ENCODE results near the gene RGS5.

DNA sequence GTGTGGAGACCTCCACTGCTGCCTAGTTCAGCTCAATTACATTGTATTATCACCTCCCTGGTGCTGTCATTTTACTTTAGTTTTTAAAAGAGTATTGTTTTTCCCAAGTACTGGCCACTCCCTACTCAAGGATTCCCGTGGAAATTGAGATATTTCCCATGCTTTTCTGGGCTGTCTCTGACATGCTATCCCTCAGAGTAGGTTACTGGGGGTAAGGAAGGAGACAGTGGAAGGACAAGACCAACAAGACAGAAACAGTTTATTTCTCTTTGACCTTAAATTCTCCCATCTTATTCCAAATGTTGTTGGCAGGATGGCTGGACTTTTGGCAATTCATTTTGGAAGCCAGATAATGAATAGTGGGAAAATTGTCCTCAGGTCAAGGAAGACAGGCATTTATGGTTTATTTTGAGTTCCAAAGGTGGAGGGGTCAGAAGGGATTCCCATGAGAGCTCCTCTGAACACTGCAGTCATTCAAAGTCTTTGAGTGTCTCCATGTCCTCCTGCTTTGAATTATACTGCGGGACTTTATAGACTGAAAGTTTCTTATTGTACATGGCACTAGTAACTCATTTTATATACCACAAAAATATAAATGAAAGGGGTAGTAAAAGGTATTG is 20.3 kb downstream of the RGS5 start:
- TF ChIP-seq, protein P1, sequence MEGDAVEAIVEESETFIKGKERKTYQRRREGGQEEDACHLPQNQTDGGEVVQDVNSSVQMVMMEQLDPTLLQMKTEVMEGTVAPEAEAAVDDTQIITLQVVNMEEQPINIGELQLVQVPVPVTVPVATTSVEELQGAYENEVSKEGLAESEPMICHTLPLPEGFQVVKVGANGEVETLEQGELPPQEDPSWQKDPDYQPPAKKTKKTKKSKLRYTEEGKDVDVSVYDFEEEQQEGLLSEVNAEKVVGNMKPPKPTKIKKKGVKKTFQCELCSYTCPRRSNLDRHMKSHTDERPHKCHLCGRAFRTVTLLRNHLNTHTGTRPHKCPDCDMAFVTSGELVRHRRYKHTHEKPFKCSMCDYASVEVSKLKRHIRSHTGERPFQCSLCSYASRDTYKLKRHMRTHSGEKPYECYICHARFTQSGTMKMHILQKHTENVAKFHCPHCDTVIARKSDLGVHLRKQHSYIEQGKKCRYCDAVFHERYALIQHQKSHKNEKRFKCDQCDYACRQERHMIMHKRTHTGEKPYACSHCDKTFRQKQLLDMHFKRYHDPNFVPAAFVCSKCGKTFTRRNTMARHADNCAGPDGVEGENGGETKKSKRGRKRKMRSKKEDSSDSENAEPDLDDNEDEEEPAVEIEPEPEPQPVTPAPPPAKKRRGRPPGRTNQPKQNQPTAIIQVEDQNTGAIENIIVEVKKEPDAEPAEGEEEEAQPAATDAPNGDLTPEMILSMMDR (conservative IDR thresholded peaks at IDR 0.05; ENCODE audit: low read depth, low read length), result no peak
- no peak for TF ChIP-seq EZH2 (IDR thresholded peaks at IDR 0.05; ENCODE audit: borderline replicate concordance, low read depth, low read length, poor library complexity, severe bottlenecking)
